ENCODE data around the gene NUMA1.

- TF ChIP-seq, protein P1, sequence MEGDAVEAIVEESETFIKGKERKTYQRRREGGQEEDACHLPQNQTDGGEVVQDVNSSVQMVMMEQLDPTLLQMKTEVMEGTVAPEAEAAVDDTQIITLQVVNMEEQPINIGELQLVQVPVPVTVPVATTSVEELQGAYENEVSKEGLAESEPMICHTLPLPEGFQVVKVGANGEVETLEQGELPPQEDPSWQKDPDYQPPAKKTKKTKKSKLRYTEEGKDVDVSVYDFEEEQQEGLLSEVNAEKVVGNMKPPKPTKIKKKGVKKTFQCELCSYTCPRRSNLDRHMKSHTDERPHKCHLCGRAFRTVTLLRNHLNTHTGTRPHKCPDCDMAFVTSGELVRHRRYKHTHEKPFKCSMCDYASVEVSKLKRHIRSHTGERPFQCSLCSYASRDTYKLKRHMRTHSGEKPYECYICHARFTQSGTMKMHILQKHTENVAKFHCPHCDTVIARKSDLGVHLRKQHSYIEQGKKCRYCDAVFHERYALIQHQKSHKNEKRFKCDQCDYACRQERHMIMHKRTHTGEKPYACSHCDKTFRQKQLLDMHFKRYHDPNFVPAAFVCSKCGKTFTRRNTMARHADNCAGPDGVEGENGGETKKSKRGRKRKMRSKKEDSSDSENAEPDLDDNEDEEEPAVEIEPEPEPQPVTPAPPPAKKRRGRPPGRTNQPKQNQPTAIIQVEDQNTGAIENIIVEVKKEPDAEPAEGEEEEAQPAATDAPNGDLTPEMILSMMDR (IDR thresholded peaks at IDR 0.05; ENCODE audit: insufficient read depth, low read length) = no peak
- TF ChIP-seq POLR2AphosphoS5 (IDR thresholded peaks at IDR 0.05; ENCODE audit: low read depth) = no peak
Observed at GRCh38 chr11:72084965-72085364, 4.6 kb upstream of the NUMA1 start.

Measured in HL-60 (cell line).